NCI-H69 (cell line): ENCODE measurements around the gene MORN1.

Experiments
- DNase-seq: peaks from one replicate; lab custom pipeline; 2025; lab: John Stamatoyannopoulos, UW

MORN1 gene

GRCh38 chr1:2404890-2405511 is 13.6 kb upstream of the MORN1 start:
- DNase-seq, result no peak

GRCh38 chr1:2404142-2404889 is 13.0 kb upstream of the MORN1 start:
- no peak for DNase-seq

GRCh38 chr1:2403273-2403672 is 11.9 kb upstream of the MORN1 start:
- DNase-seq, result no peak

- no peak for DNase-seq
These were observed 11.1 kb upstream of the MORN1 start for GRCh38 chr1:2402420-2402819.

GRCh38 chr1:2400950-2401649 is 9.7 kb upstream of the MORN1 start:
- DNase-seq, result no peak

GRCh38 chr1:2400576-2400909 is 9.2 kb upstream of the MORN1 start:
- DNase-seq, result no peak

GRCh38 chr1:2399890-2400575 is 8.7 kb upstream of the MORN1 start:
- no peak for DNase-seq

GRCh38 chr1:2398871-2399270 is 7.5 kb upstream of the MORN1 start:
- no peak for DNase-seq

- DNase-seq, result no peak
These were observed 5.8 kb upstream of the MORN1 start for GRCh38 chr1:2397007-2397679.

- no peak for DNase-seq
These were observed 5.1 kb upstream of the MORN1 start for GRCh38 chr1:2396476-2396875.

GRCh38 chr1:2396059-2396458 is 4.7 kb upstream of the MORN1 start:
- no peak for DNase-seq

GRCh38 chr1:2395245-2395644 is 3.9 kb upstream of the MORN1 start:
- DNase-seq, result no peak

- DNase-seq, result no peak
These were observed 3.4 kb upstream of the MORN1 start for GRCh38 chr1:2394761-2395160.

- no peak for DNase-seq
These were observed 2.9 kb upstream of the MORN1 start for GRCh38 chr1:2394220-2394619.

GRCh38 chr1:2393471-2393877 is 2.1 kb upstream of the MORN1 start:
- no peak for DNase-seq

GRCh38 chr1:2392686-2393085 is 1.3 kb upstream of the MORN1 start:
- no peak for DNase-seq

- DNase-seq, result no peak
These were observed 666 bp upstream of the MORN1 start for GRCh38 chr1:2391931-2392509.

GRCh38 chr1:2389644-2390043 is 1.7 kb downstream of the MORN1 start:
- no peak for DNase-seq

GRCh38 chr1:2388004-2388913 is 3.1 kb downstream of the MORN1 start:
- no peak for DNase-seq
